Measurements from ENCODE around the gene PIEZO2. TPM values are rescaled to one million over a fixed set of nuclear protein-coding genes. Genes with fewer than 3 reads are reported as not detected.

The PIEZO2 gene
- polyA plus RNA-seq, 1 experiment: 2.8 TPM

DNA sequence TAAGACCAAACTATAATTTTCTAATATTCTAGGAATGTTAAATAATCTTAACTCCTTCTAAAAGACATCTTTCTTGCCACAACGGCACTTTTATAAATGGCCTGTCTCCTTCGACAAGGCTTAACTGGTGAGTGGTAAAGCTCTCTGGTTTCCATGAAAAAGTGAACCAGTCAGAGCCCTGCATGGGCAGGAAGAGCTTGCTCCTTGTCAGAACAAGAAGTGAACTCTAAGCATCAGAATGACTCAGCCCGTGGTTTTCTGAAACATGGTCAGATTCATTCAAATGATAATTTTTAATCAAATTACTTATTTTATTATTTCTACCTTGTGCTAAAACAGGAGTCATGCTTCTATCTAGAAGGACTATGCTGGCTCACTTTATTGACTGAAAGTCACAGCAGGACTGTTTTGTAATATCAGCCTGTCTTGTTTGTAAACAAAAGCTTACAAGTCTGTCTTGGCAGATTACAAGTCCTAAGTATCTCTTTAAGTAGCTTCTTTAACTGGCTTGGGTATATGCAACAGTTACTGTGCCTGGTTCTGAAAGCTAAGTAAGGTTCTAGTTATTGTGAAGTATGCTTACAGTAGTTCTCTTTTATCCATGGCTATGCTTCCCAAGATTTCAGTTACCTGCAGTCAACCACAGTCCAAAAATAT is 378.2 kb downstream of the PIEZO2 start:
- ChIA-PET POLR2A (no interaction called here), CTCF (interaction anchor here (1.4 to 2.3 kb wide), 2 partner anchors 211 to 383 kb away, joined by 3 to 5 read pairs; no protein-coding TSS in a partner anchor)
- DNase-seq (ENCODE audit: low read depth, low spot score): no peak
- no peak overlapping the region for H3K27ac ChIP-seq (ENCODE audit: low read depth, low read length)
- H3K27me3 ChIP-seq (ENCODE audit: control insufficient read depth, insufficient read depth, low read length): no peaks in the 10 kb centered on the region
- no peaks in the 10 kb centered on the region; the same call in 1 of the 2 replicates for H3K9me3 ChIP-seq (ENCODE audit: control insufficient read depth, insufficient read depth, low read length)
- no peak overlapping the region for H3K4me3 ChIP-seq (ENCODE audit: low read depth, low read length)
- TF ChIP-seq, protein P1, sequence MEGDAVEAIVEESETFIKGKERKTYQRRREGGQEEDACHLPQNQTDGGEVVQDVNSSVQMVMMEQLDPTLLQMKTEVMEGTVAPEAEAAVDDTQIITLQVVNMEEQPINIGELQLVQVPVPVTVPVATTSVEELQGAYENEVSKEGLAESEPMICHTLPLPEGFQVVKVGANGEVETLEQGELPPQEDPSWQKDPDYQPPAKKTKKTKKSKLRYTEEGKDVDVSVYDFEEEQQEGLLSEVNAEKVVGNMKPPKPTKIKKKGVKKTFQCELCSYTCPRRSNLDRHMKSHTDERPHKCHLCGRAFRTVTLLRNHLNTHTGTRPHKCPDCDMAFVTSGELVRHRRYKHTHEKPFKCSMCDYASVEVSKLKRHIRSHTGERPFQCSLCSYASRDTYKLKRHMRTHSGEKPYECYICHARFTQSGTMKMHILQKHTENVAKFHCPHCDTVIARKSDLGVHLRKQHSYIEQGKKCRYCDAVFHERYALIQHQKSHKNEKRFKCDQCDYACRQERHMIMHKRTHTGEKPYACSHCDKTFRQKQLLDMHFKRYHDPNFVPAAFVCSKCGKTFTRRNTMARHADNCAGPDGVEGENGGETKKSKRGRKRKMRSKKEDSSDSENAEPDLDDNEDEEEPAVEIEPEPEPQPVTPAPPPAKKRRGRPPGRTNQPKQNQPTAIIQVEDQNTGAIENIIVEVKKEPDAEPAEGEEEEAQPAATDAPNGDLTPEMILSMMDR (IDR thresholded peaks at IDR 0.05; ENCODE audit: low read depth, low read length): no peak

DNA sequence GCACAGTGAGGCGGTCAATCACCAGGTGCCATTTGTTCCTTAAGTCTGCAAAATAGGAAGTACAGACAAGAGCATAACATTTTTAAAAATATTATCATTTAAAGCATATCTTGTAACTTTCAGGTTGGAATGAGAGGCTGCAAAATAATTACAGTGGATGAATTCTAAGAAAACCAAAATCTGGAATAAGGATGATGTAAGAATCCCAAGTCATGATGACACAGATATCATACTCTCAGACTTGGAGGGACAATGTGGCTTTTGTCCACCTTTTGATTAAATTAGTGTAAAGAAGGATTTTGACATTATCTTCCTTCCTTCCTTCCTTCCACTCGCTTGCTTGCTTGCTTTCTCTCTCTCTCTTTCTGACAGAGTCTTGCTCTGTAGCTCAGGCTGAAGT is 379.1 kb downstream of the PIEZO2 start:
- no peak for DNase-seq (ENCODE audit: low read depth, low spot score)
- POLR2A ChIA-PET: no interaction called here
- TF ChIP-seq, protein P1 (IDR thresholded peaks at IDR 0.05; ENCODE audit: low read depth, low read length): no peak
- H3K9me3 ChIP-seq (ENCODE audit: control insufficient read depth, insufficient read depth, low read length): no peaks in the 10 kb centered on the region; the same call in 1 of the 2 replicates
- H3K27me3 ChIP-seq (ENCODE audit: control insufficient read depth, insufficient read depth, low read length): no peaks in the 10 kb centered on the region
- CTCF ChIA-PET: interaction anchor here (1.3 to 2.3 kb wide), 3 partner anchors 18 to 783 kb away, joined by 3 to 5 read pairs (median 5); no protein-coding TSS in a partner anchor
- H3K27ac ChIP-seq (ENCODE audit: low read depth, low read length): no peak overlapping the region
- H3K4me3 ChIP-seq (ENCODE audit: low read depth, low read length): no peak overlapping the region

DNA sequence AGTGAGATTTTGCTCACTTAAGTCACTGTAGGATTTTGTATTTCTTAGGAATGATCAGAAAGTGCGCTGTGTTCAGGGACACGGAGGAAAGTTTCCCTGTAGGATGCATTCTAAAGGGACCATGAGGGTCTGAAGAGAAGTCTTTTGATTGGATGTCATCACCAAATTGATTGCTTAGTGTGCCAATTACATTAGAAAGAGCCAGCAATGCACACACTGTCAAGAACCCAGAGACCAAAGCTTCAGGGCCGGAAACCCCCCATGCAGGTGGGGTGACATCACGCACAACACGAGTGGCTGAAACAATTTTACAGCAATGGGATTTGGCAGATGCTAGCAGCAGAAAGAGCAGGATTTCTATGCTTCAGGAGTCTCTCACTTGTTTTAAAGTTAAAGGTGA is 381.1 kb downstream of the PIEZO2 start:
- Histone ChIP-seq H3K9me3 (ENCODE audit: control insufficient read depth, insufficient read depth, low read length) (no peaks in the 10 kb centered on the region; the same call in 1 of the 2 replicates), H3K4me3 (ENCODE audit: low read depth, low read length) (no peak overlapping the region), H3K27ac (ENCODE audit: low read depth, low read length) (no peak overlapping the region), H3K27me3 (ENCODE audit: control insufficient read depth, insufficient read depth, low read length) (no peaks in the 10 kb centered on the region)
- POLR2A ChIA-PET: no interaction called here
- CTCF ChIA-PET: no interaction called here
- no peak for DNase-seq (ENCODE audit: low read depth, low spot score)
- TF ChIP-seq, protein P1 (IDR thresholded peaks at IDR 0.05; ENCODE audit: low read depth, low read length): no peak

DNA sequence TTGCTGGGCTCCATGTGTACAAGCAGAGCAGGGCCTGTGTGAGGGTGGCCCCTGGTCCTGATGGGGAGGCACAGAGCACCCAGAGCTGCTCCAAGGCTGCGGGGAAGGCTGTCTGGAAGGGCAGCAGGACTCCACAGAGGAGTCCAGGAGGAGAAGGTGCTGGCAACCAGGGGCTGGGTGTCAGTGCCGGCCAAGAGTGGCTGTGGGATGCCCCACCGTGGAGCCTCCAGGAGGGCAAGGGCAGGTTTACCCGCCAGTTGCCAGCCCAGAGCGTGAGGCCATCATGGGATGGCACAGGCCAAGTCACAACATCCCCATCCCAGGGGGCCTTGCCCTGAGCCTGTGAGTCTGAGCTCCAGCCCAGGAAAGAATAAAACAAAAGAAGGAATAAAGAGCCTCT is 381.7 kb downstream of the PIEZO2 start:
- H3K4me3 ChIP-seq (ENCODE audit: low read depth, low read length): no peak overlapping the region
- no peaks in the 10 kb centered on the region; the same call in 1 of the 2 replicates for H3K9me3 ChIP-seq (ENCODE audit: control insufficient read depth, insufficient read depth, low read length)
- ChIA-PET CTCF (no interaction called here), POLR2A (no interaction called here)
- TF ChIP-seq, protein P1 (IDR thresholded peaks at IDR 0.05; ENCODE audit: low read depth, low read length): no peak
- no peak for DNase-seq (ENCODE audit: low read depth, low spot score)
- no peaks in the 10 kb centered on the region for H3K27me3 ChIP-seq (ENCODE audit: control insufficient read depth, insufficient read depth, low read length)
- no peak overlapping the region for H3K27ac ChIP-seq (ENCODE audit: low read depth, low read length)

DNA sequence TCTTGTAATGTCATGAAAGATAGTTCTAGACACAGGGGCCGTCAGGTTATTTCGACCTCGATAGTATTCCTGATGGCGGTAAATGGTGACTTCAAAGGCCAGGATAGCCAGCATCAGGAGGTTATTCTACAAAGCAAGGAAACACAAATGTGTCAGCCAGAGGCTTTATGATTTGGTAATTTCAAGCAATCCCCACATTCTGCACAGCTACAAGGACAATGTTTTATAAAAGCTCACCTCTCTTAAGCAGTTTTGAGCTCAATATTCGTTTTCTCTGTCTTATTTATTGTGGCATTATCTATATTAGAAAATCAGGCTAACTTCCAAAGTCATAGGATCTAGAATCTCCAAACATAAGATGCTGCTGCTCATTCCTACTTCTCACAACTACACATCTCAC is 388.4 kb downstream of the PIEZO2 start:
- no peak for DNase-seq (ENCODE audit: low read depth, low spot score)
- Histone ChIP-seq H3K27ac (ENCODE audit: low read depth, low read length) (no peak overlapping the region), H3K4me3 (ENCODE audit: low read depth, low read length) (no peak overlapping the region), H3K27me3 (ENCODE audit: control insufficient read depth, insufficient read depth, low read length) (no peaks in the 10 kb centered on the region), H3K9me3 (ENCODE audit: control insufficient read depth, insufficient read depth, low read length) (no peaks in the 10 kb centered on the region)
- ChIA-PET CTCF (no interaction called here), POLR2A (no interaction called here)
- TF ChIP-seq, protein P1 (IDR thresholded peaks at IDR 0.05; ENCODE audit: low read depth, low read length): no peak
